K562 (cell line): ENCODE data around the gene COQ9. TPM values are rescaled to one million over a fixed set of nuclear protein-coding genes. Genes with fewer than 3 reads are reported as not detected.

ENCODE experiments used
- ERF ChIP-seq: fragments of 450-650 bp; formaldehyde crosslinking; IDR thresholded peaks from 2 replicates; pipeline ENCODE4 v1.4.0; 2020; ENCODE audit warnings: mild to moderate bottlenecking, mixed read lengths
- NBN ChIP-seq: fragments of 450-650 bp; IDR thresholded peaks from 2 replicates; pipeline ENCODE4 v1.6.1; 2016; ENCODE audit warnings: low read depth, mild to moderate bottlenecking
- PBX2 ChIP-seq, 2 experiments: IDR thresholded peaks in 1 of 2; conservative IDR thresholded peaks in 1 of 2; 2 replicates each; pipeline ENCODE4 v1.6.1; 2016; ENCODE audit warnings: low read depth in 2 of 2, mild to moderate bottlenecking in 1 of 2, missing compliant biosample characterization in 1 of 2, missing genetic modification characterization in 1 of 2, moderate library complexity in 1 of 2
- PYGO2 ChIP-seq: fragments of 450-650 bp; IDR thresholded peaks from 2 replicates; pipeline ENCODE4 v1.6.1; 2016; ENCODE audit warnings: mild to moderate bottlenecking, missing genetic modification characterization, moderate library complexity, missing compliant biosample characterization
- RBFOX2 ChIP-seq: fragments of 200-400 bp; formaldehyde crosslinking; IDR thresholded peaks from 2 replicates; pipeline ENCODE4 v1.6.1; 2017; ENCODE audit warnings: low read depth, mild to moderate bottlenecking, low read length, moderate library complexity
- TBL1XR1 ChIP-seq, 2 experiments: IDR thresholded peaks; 2 replicates each; pipeline ENCODE4 v1.6.1; 2012; ENCODE audit warnings: improper control_type of control experiment in 2 of 2, low read length in 2 of 2, mild to moderate bottlenecking in 1 of 2
- polyA plus RNA-seq, 8 experiments: library from polyadenylated mRNA; depleted of rRNA in 4 of 8; stranded (reverse) in 5 of 8; unstranded in 3 of 8; fragments of >200 nt; fragmentation: Nextera tagmentation in 2 of 8; fragmentation: Illumina TruSeq in 1 of 8; extraction: Ambion mirVana in 2 of 8; extraction: Trizol in 1 of 8; gene quantifications; 2 replicates each; pipeline versions ENCODE4 v1.2.1 to v1.2.3, GENCODE V29; 2011 to 2014; ENCODE audit warnings: inconsistent platforms in 1 of 8, missing spikeins in 1 of 8
- total RNA-seq, 7 experiments: library from RNA; depleted of rRNA in 6 of 7; stranded (reverse); fragments of >200 nt in 6 of 7; fragmentation: Illumina TruSeq in 2 of 7; extraction: Trizol in 2 of 7; gene quantifications; 2 replicates each; pipeline versions ENCODE4 v1.2.1 to v1.2.3, GENCODE V29; 2011 to 2021; ENCODE audit warnings: low replicate concordance in 1 of 7
- TF ChIP-seq, protein P1 (sequence below): sonication (generic); formaldehyde crosslinking; IDR thresholded peaks from 2 replicates; pipeline ENCODE4 v1.8.0; 2022; ENCODE audit warnings: mild to moderate bottlenecking, missing genetic modification reagents

The COQ9 gene
- total and polyA plus RNA-seq, 9 of the 15 experiments (the other 6 are each of a cell fraction or from before 2014, with no cell fraction given) = 35.0 to 139 (median 71.4) TPM

DNA sequence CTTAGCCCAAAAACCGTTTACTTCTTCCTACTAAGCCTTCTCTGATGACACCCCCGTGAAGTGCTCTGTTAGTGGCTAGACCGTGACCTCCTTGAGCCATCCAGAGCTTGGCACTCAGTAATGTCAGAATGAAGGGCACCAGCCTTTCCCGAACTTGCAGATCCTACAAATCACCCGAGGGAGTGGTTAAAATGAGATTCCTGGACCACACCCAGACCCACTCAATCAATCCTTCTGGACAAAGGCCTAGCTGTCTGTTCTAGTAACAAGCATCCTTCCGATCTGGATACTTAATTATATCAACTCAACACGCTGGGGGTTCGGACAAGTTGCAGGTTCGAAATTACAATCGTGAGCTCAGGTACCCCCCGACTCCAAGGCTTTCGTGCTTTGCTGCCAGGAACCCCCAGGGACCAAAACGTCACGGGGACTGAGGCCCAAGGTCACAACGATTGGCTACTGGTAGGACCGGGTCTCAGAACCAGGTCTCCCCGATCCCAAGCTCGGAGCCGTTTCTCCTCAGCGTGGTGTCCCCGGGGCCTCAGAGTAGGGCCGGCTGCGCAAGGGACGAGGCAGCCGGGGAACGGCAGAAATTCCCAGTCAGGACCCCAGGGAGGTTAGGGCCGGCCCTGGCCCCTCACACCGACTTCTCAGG, 621 bp upstream of the COQ9 start (continued):
- TF ChIP-seq PBX2 (CRISPR knock-in tag; IDR thresholded peaks at IDR 0.05; ENCODE audit: low read depth) (no peak), PBX2 (tag; conservative IDR thresholded peaks at IDR 0.05; ENCODE audit: low read depth) (peak; percentile 44; the same call in 1 of the 2 replicates), TBL1XR1 (IDR thresholded peaks at IDR 0.05; ENCODE audit: low read length in 2 of 2) (no peak), PYGO2 (tag) (no peak), ERF (no peak), RBFOX2 (no peak), NBN (no peak)
- TF ChIP-seq, protein P1, sequence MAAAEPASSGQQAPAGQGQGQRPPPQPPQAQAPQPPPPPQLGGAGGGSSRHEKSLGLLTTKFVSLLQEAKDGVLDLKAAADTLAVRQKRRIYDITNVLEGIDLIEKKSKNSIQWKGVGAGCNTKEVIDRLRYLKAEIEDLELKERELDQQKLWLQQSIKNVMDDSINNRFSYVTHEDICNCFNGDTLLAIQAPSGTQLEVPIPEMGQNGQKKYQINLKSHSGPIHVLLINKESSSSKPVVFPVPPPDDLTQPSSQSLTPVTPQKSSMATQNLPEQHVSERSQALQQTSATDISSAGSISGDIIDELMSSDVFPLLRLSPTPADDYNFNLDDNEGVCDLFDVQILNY = 0 out of 2 replicates have a peak, but pooled peaks have one; percentile 8
